T-cell (primary cell): ENCODE results near the gene TP53BP1. TPM values are rescaled to one million over a fixed set of nuclear protein-coding genes. Genes with fewer than 3 reads are reported as not detected.
A peak's percentile ranks its signal among the peaks of the same experiment; 100 is the strongest.

Experiments
- ATAC-seq, 4 experiments: fragments of 200-7000 bp in 3 of 4; fragments of 150-1000 bp in 1 of 4; cut with Tn5 transposase; replicated peaks in 1 of 4; 1 replicate in 3 of 4; 2 replicates in 1 of 4; pipeline ENCODE4 v1.10.0; 2021; ENCODE audit warnings: moderate library complexity in 3 of 4, mild to moderate bottlenecking in 2 of 4, moderate number of reproducible peaks in 1 of 4
- CTCF ChIA-PET, 2 donors: fragments of 300-600 bp; sonication (Branson Sonifier 250); formaldehyde crosslinking; loops; one replicate each; lab custom pipeline; 2022; ENCODE audit warnings: antibody characterized with exemption in 2 of 2; lab: Charles Lee
- POLR2A ChIA-PET, 2 donors: fragments of 300-600 bp; sonication (Branson Sonifier 250); formaldehyde crosslinking; loops; one replicate each; lab custom pipeline; 2022; ENCODE audit warnings: antibody characterized with exemption in 2 of 2; lab: Charles Lee
- DNase-seq, 35 experiments: peaks; one replicate each; pipeline versions ENCODE4 v3.0.0 to v3.0.0-alpha.2; 2013 to 2023
- H3K27ac ChIP-seq: one replicate; pipeline ENCODE4 v1.5.1; 2013; ENCODE audit warnings: low read length
- H3K27me3 ChIP-seq, 2 experiments: replicated peaks in 1 of 2; 1 replicate in 1 of 2; 2 replicates in 1 of 2; pipeline versions ENCODE4 v1.6.1 to v1.7.0; 2013; ENCODE audit warnings: low read length in 1 of 2, mixed read lengths in 1 of 2; ENCODE audit not compliant: control insufficient read depth in 2 of 2, insufficient read depth in 2 of 2; ENCODE audit errors: extremely low read depth in 1 of 2
- H3K36me3 ChIP-seq, 2 donors: 1 replicate in 1 of 2; 2 replicates in 1 of 2; pipeline versions ENCODE4 v1.6.1 to v1.7.0; 2013; ENCODE audit warnings: low read length in 1 of 2; ENCODE audit not compliant: control insufficient read depth in 2 of 2, insufficient read depth in 1 of 2; ENCODE audit errors: extremely low read depth in 1 of 2
- H3K4me1 ChIP-seq, 2 experiments: 1 replicate in 1 of 2; 2 replicates in 1 of 2; pipeline versions ENCODE4 v1.6.1 to v1.7.0; 2013; ENCODE audit warnings: low read length in 2 of 2, mixed read lengths in 1 of 2; ENCODE audit not compliant: insufficient read depth in 2 of 2, control insufficient read depth in 1 of 2; ENCODE audit errors: extremely low read depth in 1 of 2
- H3K4me3 ChIP-seq, 2 donors: 1 replicate in 1 of 2; 2 replicates in 1 of 2; pipeline versions ENCODE4 v1.5.1 to v1.7.0; 2013; ENCODE audit warnings: mild to moderate bottlenecking in 2 of 2, low read length in 1 of 2, moderate library complexity in 1 of 2; ENCODE audit not compliant: control insufficient read depth in 1 of 2; ENCODE audit errors: extremely low read depth in 1 of 2
- H3K9me3 ChIP-seq: 2 replicates; pipeline ENCODE4 v1.7.0; 2013
- H3K27ac Mint-ChIP-seq, 2 donors: one replicate each; pipeline ENCODE4 v1.8.0; 2020 to 2021; ENCODE audit warnings: mild to moderate bottlenecking in 2 of 2, mixed read lengths in 2 of 2
- H3K27me3 Mint-ChIP-seq, 2 donors: one replicate each; pipeline ENCODE4 v1.8.0; 2021 to 2022; ENCODE audit warnings: mixed read lengths in 2 of 2
- H3K36me3 Mint-ChIP-seq: one replicate; pipeline ENCODE4 v1.8.0; 2021; ENCODE audit warnings: mixed read lengths
- H3K4me1 Mint-ChIP-seq, 3 donors: one replicate each; pipeline ENCODE4 v1.8.0; 2020 to 2022; ENCODE audit warnings: mixed read lengths in 3 of 3, mild to moderate bottlenecking in 1 of 3
- H3K4me3 Mint-ChIP-seq, 3 donors: one replicate each; pipeline ENCODE4 v1.8.0; 2020 to 2022; ENCODE audit warnings: mild to moderate bottlenecking in 3 of 3, mixed read lengths in 3 of 3, moderate library complexity in 3 of 3
- H3K9me3 Mint-ChIP-seq, 3 donors: one replicate each; pipeline ENCODE4 v1.8.0; 2020 to 2022; ENCODE audit warnings: mixed read lengths in 3 of 3
- WGBS: methylation state at CpG from one replicate; pipeline ENCODE4 v1.1.5; 2013; ENCODE audit warnings: missing lambda C conversion rate; ENCODE audit not compliant: insufficient coverage; 5-methylcytosine and 5-hydroxymethylcytosine counted together
- total RNA-seq, 35 experiments: library from RNA in 6 of 35; stranded (reverse) in 6 of 35; fragments of 120-200 nt in 1 of 35; gene quantifications; one replicate each; pipeline versions ENCODE4 v1.2.1 to v1.2.4 and lab custom pipeline; 2013 to 2026

TP53BP1 gene
- total RNA-seq, 5 donors from 2014 or later (not counting 1 experiment from before 2014, with no cell fraction given) = 26.8 to 41.8 (median 35.1) TPM

GRCh38 chr15:43521419-43521818, 28.5 kb upstream of the TP53BP1 start:
- no peaks in the 10 kb centered on the region for H3K9me3 Mint-ChIP-seq
- Histone ChIP-seq H3K4me1 (peaks cover 0 to 23% of the 10 kb centered on the region in 2 experiments), H3K9me3 (no peaks in the 10 kb centered on the region), H3K27ac (no peak overlapping the region), H3K4me3 (no peak overlapping the region), H3K36me3 (no peaks in the 10 kb centered on the region), H3K27me3 (peaks cover 0 to 31% of the 10 kb centered on the region in 2 experiments)
- DNase-seq = no peak
- no peak overlapping the region for H3K27ac Mint-ChIP-seq
- ChIA-PET CTCF (no interaction called here), POLR2A (no interaction called here)
- H3K27me3 Mint-ChIP-seq = peaks cover 20 to 27% of the 10 kb centered on the region in 2 donors
- 84% methylated on average over 6 of the region's 11 CpGs for WGBS
- ATAC-seq = no peak
- H3K4me3 Mint-ChIP-seq = no peak overlapping the region
- H3K4me1 Mint-ChIP-seq = peaks cover 22 to 37% (median 31%) of the 10 kb centered on the region in 3 donors
- H3K36me3 Mint-ChIP-seq = no peaks in the 10 kb centered on the region

DNA sequence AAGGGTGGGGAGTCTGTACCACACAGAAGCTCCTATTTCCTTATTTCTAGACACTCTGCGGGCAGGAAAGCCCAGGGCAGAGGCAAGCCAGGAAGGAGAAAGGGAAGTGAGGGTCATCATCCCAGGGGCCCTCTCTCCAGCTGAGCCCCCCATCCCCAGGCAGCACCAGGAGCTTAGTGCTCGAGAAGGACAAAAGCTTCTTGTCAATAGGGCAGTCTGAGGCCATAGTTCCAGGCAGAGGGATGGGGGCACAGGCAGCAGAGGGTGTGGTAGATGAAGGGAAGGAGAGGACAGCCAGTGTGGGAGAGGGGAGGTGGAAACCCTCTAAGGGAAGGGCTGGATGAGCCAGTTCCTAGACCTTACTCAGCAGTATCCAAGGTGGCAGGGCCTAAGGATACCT, 27.2 kb upstream of the TP53BP1 start:
- H3K9me3 ChIP-seq = no peaks in the 10 kb centered on the region
- H3K4me1 ChIP-seq = peaks cover 0 to 21% of the 10 kb centered on the region in 2 experiments
- no peak overlapping the region for H3K4me3 ChIP-seq
- Mint-ChIP-seq H3K36me3 (no peaks in the 10 kb centered on the region), H3K27ac (no peak overlapping the region), H3K4me1 (peaks cover 16 to 35% (median 28%) of the 10 kb centered on the region in 3 donors), H3K4me3 (no peak overlapping the region), H3K9me3 (no peaks in the 10 kb centered on the region), H3K27me3 (peaks cover 23 to 33% of the 10 kb centered on the region in 2 donors)
- no CpG with 5 or more reads among the region's 2 CpGs for WGBS
- CTCF ChIA-PET = no interaction called here
- H3K36me3 ChIP-seq = no peaks in the 10 kb centered on the region
- POLR2A ChIA-PET = no interaction called here
- DNase-seq (no peak), ATAC-seq (no peak)
- peaks cover 0 to 34% of the 10 kb centered on the region in 2 experiments for H3K27me3 ChIP-seq
- no peak overlapping the region for H3K27ac ChIP-seq

- H3K27me3 ChIP-seq = peaks cover 0 to 34% of the 10 kb centered on the region in 2 experiments
- H3K27me3 Mint-ChIP-seq = peaks cover 23 to 33% of the 10 kb centered on the region in 2 donors
- peak overlapping the region in 1 of 3 donors; percentile 64 for H3K4me3 Mint-ChIP-seq
- H3K9me3 ChIP-seq = no peaks in the 10 kb centered on the region
- H3K4me1 ChIP-seq = peaks cover 0 to 20% of the 10 kb centered on the region in 2 experiments
- ChIA-PET CTCF (no interaction called here), POLR2A (no interaction called here)
- no peaks in the 10 kb centered on the region for H3K36me3 ChIP-seq
- DNase-seq = no peak
- ATAC-seq = no peak
- no peak overlapping the region for H3K4me3 ChIP-seq
- no peak overlapping the region for H3K27ac Mint-ChIP-seq
- no peaks in the 10 kb centered on the region for H3K36me3 Mint-ChIP-seq
- H3K4me1 Mint-ChIP-seq = peaks cover 17 to 33% (median 28%) of the 10 kb centered on the region in 3 donors
- H3K27ac ChIP-seq = no peak overlapping the region
- H3K9me3 Mint-ChIP-seq = no peaks in the 10 kb centered on the region
- WGBS = 83% methylated on average over 1 of the region's 2 CpGs
These were observed 26.2 kb upstream of the TP53BP1 start for GRCh38 chr15:43519196-43519595.

DNA sequence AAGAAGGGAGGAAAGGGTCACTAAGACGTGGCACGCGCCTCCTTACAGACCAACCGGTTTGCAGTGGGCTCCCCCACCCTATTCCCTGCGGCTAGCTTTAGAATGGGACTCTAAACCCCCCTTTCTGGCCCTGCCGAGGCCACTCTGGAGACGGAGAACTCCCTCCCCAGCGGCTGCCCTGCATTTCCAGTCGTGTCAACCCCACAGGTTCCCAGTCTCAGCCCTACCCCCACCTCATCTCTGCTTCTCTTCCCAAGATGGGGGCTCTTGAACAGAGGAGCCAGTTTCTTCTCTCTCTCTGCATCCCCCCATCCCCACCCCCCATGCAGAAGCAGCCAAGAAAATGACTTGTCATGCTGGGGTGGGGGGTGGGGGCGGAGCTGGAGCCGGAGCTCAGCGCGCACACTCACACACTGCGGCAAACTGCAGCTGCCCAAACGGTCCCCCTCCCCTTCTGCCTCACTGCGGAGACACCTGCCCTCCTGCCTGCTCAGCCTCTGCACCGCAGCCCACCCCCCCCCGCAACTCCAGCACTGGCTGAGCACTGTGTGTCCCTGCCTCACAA, 25.3 kb upstream of the TP53BP1 start:
- Histone ChIP-seq H3K9me3 (no peaks in the 10 kb centered on the region), H3K27me3 (peaks cover 0 to 34% of the 10 kb centered on the region in 2 experiments), H3K36me3 (no peaks in the 10 kb centered on the region), H3K27ac (no peak overlapping the region), H3K4me3 (peak overlapping the region in 1 of 2 donors; percentile 60), H3K4me1 (peaks cover 0 to 22% of the 10 kb centered on the region in 2 experiments)
- Mint-ChIP-seq H3K27me3 (peaks cover 23 to 33% of the 10 kb centered on the region in 2 donors), H3K36me3 (no peaks in the 10 kb centered on the region), H3K9me3 (no peaks in the 10 kb centered on the region), H3K4me1 (peaks cover 24 to 39% (median 35%) of the 10 kb centered on the region in 3 donors), H3K27ac (no peak overlapping the region), H3K4me3 (peak overlapping the region in 2 of 3 donors; percentile 34 to 64)
- DNase-seq (peak in 2 of 35 experiments; percentile 20 to 24), ATAC-seq (peak; percentile 38 to 72 (median 50))
- ChIA-PET POLR2A (interaction anchor here (0.6 kb wide), 2 partner anchors 16 to 1028 kb away, joined by 4 to 8 read pairs; no protein-coding TSS in a partner anchor), CTCF (no interaction called here)
- WGBS = 21% methylated on average over 6 of the region's 18 CpGs

- WGBS = 32% methylated on average over 2 of the region's 15 CpGs
These were observed 24.6 kb upstream of the TP53BP1 start, which contains the start of gene MAP1A for GRCh38 chr15:43517354-43518196. Gene MAP1A, plus strand, starts transcription at chr15:43517608. Its CDS starts 3,866 bp downstream, at chr15:43521474.

GRCh38 chr15:43516801-43517353, 23.9 kb upstream of the TP53BP1 start:
- ATAC-seq (no peak), DNase-seq (no peak)
- Histone ChIP-seq H3K4me1 (peaks cover 0 to 22% of the 10 kb centered on the region in 2 experiments), H3K9me3 (no peaks in the 10 kb centered on the region), H3K4me3 (no peak overlapping the region), H3K27me3 (peaks cover 0 to 34% of the 10 kb centered on the region in 2 experiments), H3K36me3 (no peaks in the 10 kb centered on the region), H3K27ac (no peak overlapping the region)
- no peaks in the 10 kb centered on the region for H3K36me3 Mint-ChIP-seq
- POLR2A ChIA-PET = interaction anchor here in 1 of 2 donors (0.5 kb wide), 1 partner anchor 35 kb away, joined by 3 read pairs; no protein-coding TSS in a partner anchor
- H3K9me3 Mint-ChIP-seq = no peaks in the 10 kb centered on the region
- CTCF ChIA-PET = no interaction called here
- H3K27ac Mint-ChIP-seq = no peak overlapping the region
- WGBS = no CpG with 5 or more reads among the region's 4 CpGs
- peak overlapping the region in 1 of 3 donors; percentile 64 for H3K4me3 Mint-ChIP-seq
- H3K27me3 Mint-ChIP-seq = peaks cover 23 to 33% of the 10 kb centered on the region in 2 donors
- peaks cover 26 to 48% (median 36%) of the 10 kb centered on the region in 3 donors for H3K4me1 Mint-ChIP-seq

More at GRCh38 chr15:43517354-43518196, 24.6 kb upstream of the TP53BP1 start, which contains the start of gene MAP1A:
- Mint-ChIP-seq H3K4me1 (peaks cover 24 to 42% (median 35%) of the 10 kb centered on the region in 3 donors), H3K27me3 (peaks cover 23 to 33% of the 10 kb centered on the region in 2 donors), H3K27ac (no peak within 1 kb of the TSS), H3K4me3 (peak within 1 kb of the TSS in 2 of 3 donors; percentile 34 to 64), H3K36me3 (no peaks in the 10 kb centered on the region), H3K9me3 (no peaks in the 10 kb centered on the region)
- Histone ChIP-seq H3K27me3 (peaks cover 0 to 34% of the 10 kb centered on the region in 2 experiments), H3K36me3 (no peaks in the 10 kb centered on the region), H3K4me1 (peaks cover 0 to 22% of the 10 kb centered on the region in 2 experiments), H3K4me3 (peak within 1 kb of the TSS in 1 of 2 donors; percentile 60), H3K9me3 (no peaks in the 10 kb centered on the region), H3K27ac (no peak within 1 kb of the TSS)
- peak in 1 of 4 experiments; percentile 21 for ATAC-seq
- DNase-seq = no peak
- ChIA-PET POLR2A (interaction anchor here (0.6 kb wide), 2 partner anchors 15 to 1027 kb away, joined by 4 to 8 read pairs; no protein-coding TSS in a partner anchor), CTCF (no interaction called here)
